HL-60/S4 (cell line): ENCODE data around the gene SPATA16.
"Not testable (repeated sequence)": the region's sequence is repeated elsewhere in the genome, so short reads cannot be mapped to it uniquely, and the experiment has no call there.

Experiments
- in situ Hi-C: fragments of 300-500 bp; cut with MboI; formaldehyde crosslinking; loops from 2 replicates; pipeline ENCODE4 v1.14.3; 2022; ENCODE audit warnings: low sequenced_read_pairs

The SPATA16 gene

GRCh38 chr3:172903642-172904320, 237.3 kb downstream of the SPATA16 start:
- in situ Hi-C loops: no loop called here

- in situ Hi-C loops: no loop called here
Observed at GRCh38 chr3:172892158-172892557, 248.9 kb downstream of the SPATA16 start.

GRCh38 chr3:172885704-172886103, 255.3 kb downstream of the SPATA16 start:
- in situ Hi-C loops: no loop called here

- in situ Hi-C loops: no loop called here
Observed at GRCh38 chr3:172882563-172882962, 258.5 kb downstream of the SPATA16 start.

- in situ Hi-C loops: not testable (repeated sequence)
Observed at GRCh38 chr3:172879381-172879780, 261.7 kb downstream of the SPATA16 start.

GRCh38 chr3:172877011-172877410, 264.0 kb downstream of the SPATA16 start:
- in situ Hi-C loops: no loop called here

GRCh38 chr3:172876297-172876696, 264.7 kb downstream of the SPATA16 start:
- in situ Hi-C loops: no loop called here

- in situ Hi-C loops: no loop called here
Observed at GRCh38 chr3:172875039-172875438, 266.0 kb downstream of the SPATA16 start.

- in situ Hi-C loops: no loop called here
Observed at GRCh38 chr3:172869784-172870518, 271.1 kb downstream of the SPATA16 start.

- in situ Hi-C loops: no loop called here
Observed at GRCh38 chr3:172869368-172869771, 271.7 kb downstream of the SPATA16 start.

- in situ Hi-C loops: no loop called here
Observed at GRCh38 chr3:172868582-172869200, 272.3 kb downstream of the SPATA16 start.

GRCh38 chr3:172866726-172867350, 274.2 kb downstream of the SPATA16 start:
- in situ Hi-C loops: not testable (repeated sequence)

- in situ Hi-C loops: no loop called here
Observed at GRCh38 chr3:172859041-172859440, 282.0 kb downstream of the SPATA16 start.

GRCh38 chr3:172856795-172857742, 284.0 kb downstream of the SPATA16 start:
- in situ Hi-C loops: no loop called here

- in situ Hi-C loops: no loop called here
Observed at GRCh38 chr3:172855037-172855436, 286.0 kb downstream of the SPATA16 start.

- in situ Hi-C loops: no loop called here
Observed at GRCh38 chr3:172853921-172854666, 286.9 kb downstream of the SPATA16 start.

- in situ Hi-C loops: no loop called here
Observed at GRCh38 chr3:172853005-172853404, 288.0 kb downstream of the SPATA16 start.

GRCh38 chr3:172848910-172849309, 292.1 kb downstream of the SPATA16 start:
- in situ Hi-C loops: no loop called here

GRCh38 chr3:172847292-172847691, 293.7 kb downstream of the SPATA16 start:
- in situ Hi-C loops: no loop called here

GRCh38 chr3:172846706-172847105, 294.3 kb downstream of the SPATA16 start:
- in situ Hi-C loops: no loop called here
